BLaER1 treated with 17β-estradiol and CSF1 and Interleukin-3, amounts not matched to agents 10 nM and 100 nM (cell line): Measurements from ENCODE around the gene SOCS3.

ENCODE experiments used
- H3K27ac ChIP-seq, 11 experiments: shearing (Covaris generic); formaldehyde crosslinking; 2 replicates each; pipeline ENCODE4 v1.8.1; 2022
- H3K27me3 ChIP-seq, 11 experiments: shearing (Covaris generic); formaldehyde crosslinking; 2 replicates each; pipeline ENCODE4 v1.8.1; 2022
- H3K36me3 ChIP-seq, 11 experiments: shearing (Covaris generic); formaldehyde crosslinking; 2 replicates each; pipeline ENCODE4 v1.8.1; 2022
- H3K4me1 ChIP-seq, 10 experiments: shearing (Covaris generic); formaldehyde crosslinking; 2 replicates each; pipeline ENCODE4 v1.8.1; 2022
- H3K4me2 ChIP-seq, 11 experiments: shearing (Covaris generic); formaldehyde crosslinking; 2 replicates each; pipeline ENCODE4 v1.8.1; 2022
- H3K4me3 ChIP-seq, 10 experiments: shearing (Covaris generic); formaldehyde crosslinking; 2 replicates each; pipeline ENCODE4 v1.8.1; 2022
- H3K9ac ChIP-seq, 11 experiments: shearing (Covaris generic); formaldehyde crosslinking; 2 replicates each; pipeline ENCODE4 v1.8.1; 2022
- H3K9me3 ChIP-seq, 11 experiments: shearing (Covaris generic); formaldehyde crosslinking; replicated peaks in 1 of 11; 2 replicates each; pipeline ENCODE4 v1.8.1; 2022
- H4K20me1 ChIP-seq, 11 experiments: shearing (Covaris generic); formaldehyde crosslinking; 2 replicates each; pipeline ENCODE4 v1.8.1; 2022
- Cebpa-rat ChIP-seq, 11 experiments: shearing (Covaris generic); IDR thresholded peaks; 2 replicates each; pipeline ENCODE4 v1.8.1; 2022

SOCS3 gene

GRCh38 chr17:78368348-78368747, 8.5 kb upstream of the SOCS3 start:
- Histone ChIP-seq H3K27me3 (peaks cover 0 to 4% (median 0%) of the 10 kb centered on the region in 11 experiments; a peak in 1 of 22 replicates), H3K4me3 (no peak overlapping the region), H3K4me2 (peak overlapping the region in 4 of 11 experiments; percentile 9 to 26 (median 16); a peak in 3 of 22 replicates), H3K4me1 (peaks cover 54 to 91% (median 73%) of the 10 kb centered on the region in 10 experiments), H3K27ac (peak overlapping the region in 5 of 11 experiments; percentile 13 to 45 (median 36); a peak in 5 of 22 replicates), H3K9ac (0 out of 22 replicates have a peak overlapping the region, but pooled peaks of 1 of the 11 experiments have one; percentile 14), H4K20me1 (no peaks in the 10 kb centered on the region), H3K9me3 (no peaks in the 10 kb centered on the region), H3K36me3 (no peaks in the 10 kb centered on the region)
- TF ChIP-seq Cebpa-rat (IDR thresholded peaks at IDR 0.05), result no peak

- H3K4me2 ChIP-seq, result peak overlapping the region; percentile 86 to 98 (median 97)
- peaks cover 45 to 91% (median 68%) of the 10 kb centered on the region in 10 experiments for H3K4me1 ChIP-seq
- H4K20me1 ChIP-seq, result no peaks in the 10 kb centered on the region
- no peak for TF ChIP-seq Cebpa-rat (IDR thresholded peaks at IDR 0.05)
- H3K27ac ChIP-seq, result peak overlapping the region in 9 of 11 experiments; percentile 72 to 86 (median 84); a peak in 14 of 22 replicates
- peak overlapping the region in 2 of 11 experiments; percentile 63 to 68; a peak in 3 of 22 replicates for H3K9ac ChIP-seq
- peaks cover 0 to 4% (median 0%) of the 10 kb centered on the region in 11 experiments; a peak in 1 of 22 replicates for H3K27me3 ChIP-seq
- H3K9me3 ChIP-seq, result no peaks in the 10 kb centered on the region
- H3K36me3 ChIP-seq, result no peaks in the 10 kb centered on the region
- no peak overlapping the region for H3K4me3 ChIP-seq
These were observed 7.3 kb upstream of the SOCS3 start for GRCh38 chr17:78367193-78367592.

GRCh38 chr17:78366109-78366848, 6.4 kb upstream of the SOCS3 start:
- Histone ChIP-seq H3K4me1 (peaks cover 45 to 89% (median 66%) of the 10 kb centered on the region in 10 experiments), H3K27ac (peak overlapping the region; percentile 16 to 86 (median 83); a peak in 20 of 22 replicates), H4K20me1 (no peaks in the 10 kb centered on the region), H3K9ac (peak overlapping the region; percentile 10 to 73 (median 64); a peak in 19 of 22 replicates), H3K27me3 (peaks cover 0 to 4% (median 0%) of the 10 kb centered on the region in 11 experiments; a peak in 1 of 22 replicates), H3K9me3 (no peaks in the 10 kb centered on the region), H3K4me3 (peak overlapping the region in 4 of 10 experiments; percentile 22 to 33 (median 25); a peak in 4 of 20 replicates), H3K4me2 (peak overlapping the region; percentile 86 to 98 (median 97)), H3K36me3 (no peaks in the 10 kb centered on the region)
- TF ChIP-seq Cebpa-rat (IDR thresholded peaks at IDR 0.05), result no peak

- TF ChIP-seq Cebpa-rat (IDR thresholded peaks at IDR 0.05), result no peak
- H3K36me3 ChIP-seq, result no peaks in the 10 kb centered on the region
- H4K20me1 ChIP-seq, result no peaks in the 10 kb centered on the region
- peak overlapping the region; percentile 86 to 98 (median 97) for H3K4me2 ChIP-seq
- peaks cover 46 to 94% (median 71%) of the 10 kb centered on the region in 10 experiments for H3K4me1 ChIP-seq
- peak overlapping the region; percentile 16 to 86 (median 83); a peak in 20 of 22 replicates for H3K27ac ChIP-seq
- H3K27me3 ChIP-seq, result peaks cover 0 to 8% (median under 1%) of the 10 kb centered on the region in 11 experiments; a peak in 11 of 22 replicates
- H3K9ac ChIP-seq, result peak overlapping the region; percentile 10 to 73 (median 64); a peak in 19 of 22 replicates
- H3K4me3 ChIP-seq, result peak overlapping the region in 7 of 10 experiments; percentile 12 to 28 (median 23); a peak in 7 of 20 replicates
- no peaks in the 10 kb centered on the region for H3K9me3 ChIP-seq
These were observed 5.8 kb upstream of the SOCS3 start for GRCh38 chr17:78365561-78366108.

GRCh38 chr17:78364436-78365281, 4.8 kb upstream of the SOCS3 start:
- Histone ChIP-seq H3K4me3 (peak overlapping the region in 4 of 10 experiments; percentile 19 to 27 (median 24); a peak in 5 of 20 replicates), H3K27me3 (peaks cover 0 to 18% (median 8%) of the 10 kb centered on the region in 11 experiments; a peak in 16 of 22 replicates), H3K4me2 (peak overlapping the region; percentile 86 to 98 (median 97)), H3K27ac (peak overlapping the region; percentile 16 to 86 (median 83); a peak in 20 of 22 replicates), H3K36me3 (no peaks in the 10 kb centered on the region), H3K9ac (peak overlapping the region in 10 of 11 experiments; percentile 47 to 73 (median 66); a peak in 18 of 22 replicates), H4K20me1 (peaks cover 0 to 2% (median under 1%) of the 10 kb centered on the region in 11 experiments; a peak in 13 of 22 replicates), H3K4me1 (peaks cover 44 to 89% (median 68%) of the 10 kb centered on the region in 10 experiments), H3K9me3 (no peaks in the 10 kb centered on the region)
- TF ChIP-seq Cebpa-rat (IDR thresholded peaks at IDR 0.05), result peak in 8 of 11 experiments; percentile 41 to 84 (median 63); a peak in 12 of 22 replicates

GRCh38 chr17:78362671-78363070, 2.8 kb upstream of the SOCS3 start:
- Histone ChIP-seq H3K4me2 (peak overlapping the region in 6 of 11 experiments; percentile 10 to 98 (median 74); a peak in 10 of 22 replicates), H4K20me1 (peaks cover 19 to 22% (median 21%) of the 10 kb centered on the region in 11 experiments), H3K4me3 (no peak overlapping the region), H3K36me3 (peaks cover 0 to 19% (median 0%) of the 10 kb centered on the region in 11 experiments; a peak in 11 of 22 replicates), H3K4me1 (peaks cover 47 to 91% (median 65%) of the 10 kb centered on the region in 10 experiments), H3K27ac (peak overlapping the region in 1 of 11 experiments; percentile 21; a peak in 1 of 22 replicates), H3K9me3 (peaks cover 0 to 19% (median 0%) of the 10 kb centered on the region in 11 experiments; a peak in 4 of 22 replicates), H3K27me3 (peaks cover 0 to 38% (median 28%) of the 10 kb centered on the region in 11 experiments; a peak in 18 of 22 replicates), H3K9ac (no peak overlapping the region)
- no peak for TF ChIP-seq Cebpa-rat (IDR thresholded peaks at IDR 0.05)

- H4K20me1 ChIP-seq, result peaks cover 23 to 26% (median 25%) of the 10 kb centered on the region in 11 experiments
- H3K27ac ChIP-seq, result no peak overlapping the region
- peaks cover 0 to 24% (median 0%) of the 10 kb centered on the region in 11 experiments; a peak in 11 of 22 replicates for H3K36me3 ChIP-seq
- no peak for TF ChIP-seq Cebpa-rat (IDR thresholded peaks at IDR 0.05)
- no peak overlapping the region for H3K9ac ChIP-seq
- peaks cover 44 to 91% (median 61%) of the 10 kb centered on the region in 10 experiments for H3K4me1 ChIP-seq
- H3K4me2 ChIP-seq, result peak overlapping the region in 3 of 11 experiments; percentile 91 to 98 (median 95); a peak in 5 of 22 replicates
- peaks cover 0 to 21% (median 0%) of the 10 kb centered on the region in 11 experiments; a peak in 4 of 22 replicates for H3K9me3 ChIP-seq
- H3K4me3 ChIP-seq, result no peak overlapping the region
- H3K27me3 ChIP-seq, result peaks cover 0 to 42% (median 32%) of the 10 kb centered on the region in 11 experiments; a peak in 18 of 22 replicates
These were observed 2.4 kb upstream of the SOCS3 start for GRCh38 chr17:78362232-78362631.
